Thymus (tissue), 11 donors: ENCODE measurements around the gene UPK1B. TPM values are rescaled to one million over a fixed set of nuclear protein-coding genes. Genes with fewer than 3 reads are reported as not detected.

ENCODE experiments used
- DNase-seq, 9 donors: peaks; one replicate each; pipeline ENCODE4 v3.0.0-alpha.2; 2013; ENCODE audit warnings: low spot score in 9 of 9, low read depth in 6 of 9, missing footprints in 1 of 9
- H3K27ac ChIP-seq, 2 donors: one replicate each; pipeline ENCODE4 v1.5.1; 2013; ENCODE audit warnings: control low read depth in 1 of 2, low read depth in 1 of 2, low read length in 1 of 2, mild to moderate bottlenecking in 1 of 2, moderate library complexity in 1 of 2
- H3K27me3 ChIP-seq, 2 donors: one replicate each; pipeline ENCODE4 v1.5.1; 2013; ENCODE audit warnings: low read length in 1 of 2; ENCODE audit not compliant: control insufficient read depth in 2 of 2, insufficient read depth in 1 of 2
- H3K36me3 ChIP-seq, 2 donors: one replicate each; pipeline ENCODE4 v1.5.1; 2013; ENCODE audit warnings: low read length in 1 of 2, mild to moderate bottlenecking in 1 of 2, moderate library complexity in 1 of 2; ENCODE audit not compliant: control insufficient read depth in 2 of 2, insufficient read depth in 2 of 2
- H3K4me1 ChIP-seq, 2 donors: one replicate each; pipeline ENCODE4 v1.5.1; 2013; ENCODE audit warnings: low read length in 2 of 2; ENCODE audit not compliant: control insufficient read depth in 2 of 2, insufficient read depth in 2 of 2
- H3K4me3 ChIP-seq, 2 donors: one replicate each; pipeline ENCODE4 v1.5.1; 2013; ENCODE audit warnings: low read length in 2 of 2, control low read depth in 1 of 2, mild to moderate bottlenecking in 1 of 2
- H3K9me3 ChIP-seq, 2 donors: one replicate each; pipeline ENCODE4 v1.5.1; 2013; ENCODE audit warnings: low read length in 1 of 2, mild to moderate bottlenecking in 1 of 2; ENCODE audit not compliant: control insufficient read depth in 2 of 2, insufficient read depth in 1 of 2
- WGBS: extraction: QIAGEN DNeasy Blood & Tissue Kit; methylation state at CpG from one replicate; pipeline ENCODE4 v1.1.7; 2013; 5-methylcytosine and 5-hydroxymethylcytosine counted together
- polyA plus RNA-seq: library from polyadenylated mRNA; stranded (reverse); fragments of 200-250 nt; gene quantifications from one replicate; pipeline ENCODE4 v1.2.3, GENCODE V29; 2013
- total RNA-seq: library from RNA; stranded (reverse); fragments of 120-200 nt; gene quantifications from one replicate; pipeline ENCODE4 v1.2.4, GENCODE V29; 2013
- donor health status: healthy.

UPK1B gene
- total and polyA plus RNA-seq, 2 donors = 0.52 to 8.6 TPM

DNA sequence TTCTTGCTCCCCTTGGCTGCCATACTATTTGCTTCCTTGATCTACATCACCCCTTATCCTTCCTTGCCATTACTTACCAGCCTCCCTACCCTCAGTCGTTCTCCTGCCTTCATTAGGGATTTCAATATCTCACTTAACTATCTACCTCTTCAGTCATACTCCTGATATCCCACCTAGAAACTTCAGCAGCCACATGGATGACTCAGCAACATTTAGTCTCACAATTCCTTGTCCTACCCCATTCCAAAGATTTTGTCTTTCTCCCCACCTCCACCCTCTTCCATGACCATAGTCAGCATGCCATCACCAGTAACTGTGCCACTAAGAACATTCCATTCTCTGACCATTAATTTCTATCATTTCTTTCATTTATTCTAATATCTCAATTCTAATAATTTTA is 18.4 kb downstream of the UPK1B start:
- no peaks in the 10 kb centered on the region for H3K36me3 ChIP-seq
- H3K27ac ChIP-seq = no peak overlapping the region
- H3K4me3 ChIP-seq = no peak overlapping the region
- DNase-seq = no peak
- H3K9me3 ChIP-seq = no peaks in the 10 kb centered on the region
- H3K27me3 ChIP-seq = no peaks in the 10 kb centered on the region
- H3K4me1 ChIP-seq = no peaks in the 10 kb centered on the region
- WGBS = 89% methylated on average over 1 of the region's 1 CpG

DNA sequence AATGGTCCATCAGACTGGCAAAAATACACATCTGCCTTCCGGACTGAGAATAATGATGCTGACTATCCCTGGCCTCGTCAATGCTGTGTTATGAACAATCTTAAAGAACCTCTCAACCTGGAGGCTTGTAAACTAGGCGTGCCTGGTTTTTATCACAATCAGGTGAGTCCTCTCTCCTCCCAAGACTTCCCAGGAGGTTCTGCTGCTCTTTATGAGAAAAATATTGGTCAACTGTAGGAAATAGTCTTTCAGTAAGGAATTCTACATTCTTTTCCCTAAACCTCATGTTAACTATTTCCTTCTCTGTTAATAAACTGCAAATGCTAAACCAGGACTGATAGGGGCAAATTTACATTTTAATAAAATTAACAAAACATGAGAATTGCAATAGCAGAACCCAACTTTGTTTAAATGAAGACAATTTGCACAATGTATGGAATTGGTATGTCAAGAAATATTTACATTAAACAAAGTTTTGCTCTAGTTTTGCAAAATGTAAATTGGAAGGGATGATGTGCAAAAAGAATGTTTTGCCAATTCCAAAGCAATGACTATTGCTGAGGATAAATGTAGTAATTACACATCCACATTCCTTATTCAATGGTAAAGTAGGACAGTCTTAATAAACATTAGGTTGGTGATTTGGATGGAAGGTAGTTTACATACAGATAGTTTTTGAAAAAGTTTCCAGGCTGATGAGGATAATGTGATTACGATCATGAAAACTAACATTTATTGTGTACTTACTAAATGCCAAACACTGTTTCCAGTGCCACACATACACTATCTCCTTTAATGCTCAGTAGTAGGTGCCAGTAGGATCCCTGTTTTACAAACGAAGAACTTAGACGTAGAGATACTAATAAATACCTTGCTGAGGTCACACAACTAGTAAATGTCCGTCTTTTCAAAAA is 21.1 kb downstream of the UPK1B start:
- WGBS = 98% methylated on average over 7 of the region's 7 CpGs
- H3K36me3 ChIP-seq = no peaks in the 10 kb centered on the region
- H3K4me1 ChIP-seq = no peaks in the 10 kb centered on the region
- DNase-seq = no peak
- no peaks in the 10 kb centered on the region for H3K9me3 ChIP-seq
- H3K4me3 ChIP-seq = no peak overlapping the region
- H3K27me3 ChIP-seq = no peaks in the 10 kb centered on the region
- no peak overlapping the region for H3K27ac ChIP-seq

GRCh38 chr3:119195151-119195476 is 21.7 kb downstream of the UPK1B start:
- no peak for DNase-seq
- Histone ChIP-seq H3K27me3 (no peaks in the 10 kb centered on the region), H3K36me3 (no peaks in the 10 kb centered on the region), H3K27ac (no peak overlapping the region), H3K4me1 (no peaks in the 10 kb centered on the region), H3K9me3 (no peaks in the 10 kb centered on the region), H3K4me3 (no peak overlapping the region)
- 84% methylated on average over 1 of the region's 1 CpG for WGBS

GRCh38 chr3:119195911-119196310 is 22.5 kb downstream of the UPK1B start:
- no peak overlapping the region for H3K4me3 ChIP-seq
- no peaks in the 10 kb centered on the region for H3K9me3 ChIP-seq
- 90% methylated on average over 1 of the region's 1 CpG for WGBS
- no peak overlapping the region for H3K27ac ChIP-seq
- H3K4me1 ChIP-seq = no peaks in the 10 kb centered on the region
- H3K36me3 ChIP-seq = no peaks in the 10 kb centered on the region
- H3K27me3 ChIP-seq = no peaks in the 10 kb centered on the region
- DNase-seq = no peak

DNA sequence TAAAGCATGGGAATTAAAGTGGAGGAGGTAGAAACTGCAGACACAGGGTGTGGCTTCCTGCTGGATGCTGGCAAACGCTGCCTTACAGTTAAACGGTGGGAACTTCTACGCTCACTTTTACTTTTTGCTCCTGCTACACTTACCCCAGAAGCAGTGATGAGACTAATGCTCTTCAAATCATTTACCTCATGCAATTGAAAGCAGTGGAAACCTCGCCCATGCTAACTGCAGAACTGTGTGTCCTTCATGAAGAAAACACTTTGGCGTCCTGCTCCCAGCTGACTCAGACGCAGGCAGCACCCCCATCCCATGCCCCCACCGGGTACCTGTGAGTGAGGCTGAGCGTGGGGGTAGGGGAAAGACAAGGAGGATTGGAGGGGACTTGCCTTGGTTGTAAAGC is 31.8 kb downstream of the UPK1B start:
- 84% methylated on average over 8 of the region's 8 CpGs for WGBS
- no peak for DNase-seq
- no peak overlapping the region for H3K27ac ChIP-seq
- no peak overlapping the region for H3K4me3 ChIP-seq
- no peaks in the 10 kb centered on the region for H3K9me3 ChIP-seq
- peaks cover 3 to 24% of the 10 kb centered on the region in 2 donors for H3K4me1 ChIP-seq
- no peaks in the 10 kb centered on the region for H3K27me3 ChIP-seq
- H3K36me3 ChIP-seq = peaks cover 0 to 3% of the 10 kb centered on the region in 2 donors

DNA sequence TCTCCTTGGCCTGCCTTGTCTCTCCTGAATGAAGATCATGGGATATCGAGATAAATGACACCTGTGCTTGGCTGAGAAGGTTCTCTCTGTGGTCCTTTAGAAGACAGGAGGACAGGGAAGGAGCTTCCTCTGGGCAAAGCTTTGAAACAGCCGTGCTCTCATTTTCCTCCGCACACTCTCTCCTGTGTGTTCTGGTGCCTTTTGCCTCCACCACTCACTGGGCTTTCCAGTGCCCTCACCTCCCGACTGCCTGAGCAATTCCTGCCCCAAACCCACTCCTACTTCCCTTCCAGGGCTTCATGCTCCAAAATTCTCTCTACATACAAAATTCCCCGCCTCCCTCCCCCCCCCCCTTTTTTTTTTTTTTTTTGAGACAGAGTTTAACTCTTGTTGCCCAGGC is 32.3 kb downstream of the UPK1B start:
- H3K4me1 ChIP-seq = peaks cover 3 to 24% of the 10 kb centered on the region in 2 donors
- WGBS = 92% methylated on average over 5 of the region's 5 CpGs
- no peaks in the 10 kb centered on the region for H3K27me3 ChIP-seq

GRCh38 chr3:119206611-119207511 is 33.5 kb downstream of the UPK1B start:
- peaks cover 3 to 24% of the 10 kb centered on the region in 2 donors for H3K4me1 ChIP-seq
- H3K27ac ChIP-seq = peak overlapping the region; percentile 27 to 36
- H3K27me3 ChIP-seq = no peaks in the 10 kb centered on the region
- no peaks in the 10 kb centered on the region for H3K9me3 ChIP-seq
- WGBS = 92% methylated on average over 4 of the region's 4 CpGs
- H3K36me3 ChIP-seq = peaks cover 4 to 6% of the 10 kb centered on the region in 2 donors
- peak in 4 of 9 donors; percentile 12 to 49 (median 16) for DNase-seq
- H3K4me3 ChIP-seq = no peak overlapping the region

More for the DNA sequence above, 32.3 kb downstream of the UPK1B start:
- Histone ChIP-seq H3K9me3 (no peaks in the 10 kb centered on the region), H3K36me3 (peaks cover 0 to 3% of the 10 kb centered on the region in 2 donors), H3K27ac (no peak overlapping the region), H3K4me3 (no peak overlapping the region)
- no peak for DNase-seq

- 89% methylated on average over 3 of the region's 3 CpGs for WGBS
Observed at GRCh38 chr3:119207512-119207875, 34.1 kb downstream of the UPK1B start.

GRCh38 chr3:119211193-119211592 is 37.8 kb downstream of the UPK1B start:
- DNase-seq = no peak

More at GRCh38 chr3:119207512-119207875, 34.1 kb downstream of the UPK1B start:
- Histone ChIP-seq H3K27me3 (no peaks in the 10 kb centered on the region), H3K36me3 (peaks cover 4 to 6% of the 10 kb centered on the region in 2 donors), H3K9me3 (no peaks in the 10 kb centered on the region), H3K4me1 (peaks cover 3 to 24% of the 10 kb centered on the region in 2 donors), H3K27ac (peak overlapping the region in 1 of 2 donors; percentile 27), H3K4me3 (no peak overlapping the region)
- peak in 1 of 9 donors; percentile 11 for DNase-seq

More at GRCh38 chr3:119211193-119211592, 37.8 kb downstream of the UPK1B start:
- Histone ChIP-seq H3K4me3 (no peak overlapping the region), H3K9me3 (no peaks in the 10 kb centered on the region), H3K27me3 (no peaks in the 10 kb centered on the region), H3K27ac (no peak overlapping the region), H3K36me3 (peaks cover 12 to 19% of the 10 kb centered on the region in 2 donors), H3K4me1 (peaks cover 3 to 16% of the 10 kb centered on the region in 2 donors)
- 72% methylated on average over 4 of the region's 4 CpGs for WGBS
